ENCODE data around the gene GPS1.
A peak's percentile ranks its signal among the peaks of the same experiment; 100 is the strongest.

Gene GPS1

GRCh38 chr17:82051776-82052637 is at the start of gene GPS1, which contains the start of gene RFNG:
Gene GPS1 (plus strand): TSS chr17:82051898. CDS start chr17:82051932, 34 bp downstream.
Gene RFNG (minus strand): TSS chr17:82051811. CDS start chr17:82051766, 45 bp downstream.
- peak; percentile 81 for DNase-seq

GRCh38 chr17:82003411-82004381 is 48.0 kb upstream of the GPS1 start:
- no peak for DNase-seq

GRCh38 chr17:82004517-82005455 is 46.9 kb upstream of the GPS1 start:
- no peak for DNase-seq

- no peak for DNase-seq
Observed at GRCh38 chr17:82005701-82006348, 45.9 kb upstream of the GPS1 start.

GRCh38 chr17:82006468-82007227 is 45.0 kb upstream of the GPS1 start:
- DNase-seq = no peak

- DNase-seq = no peak
Observed at GRCh38 chr17:82007228-82007494, 44.5 kb upstream of the GPS1 start.

- DNase-seq = no peak
Observed at GRCh38 chr17:82007495-82008257, 44.0 kb upstream of the GPS1 start.

GRCh38 chr17:82008258-82008940 is 43.3 kb upstream of the GPS1 start:
- no peak for DNase-seq

GRCh38 chr17:82008941-82009405 is 42.7 kb upstream of the GPS1 start:
- DNase-seq = no peak

GRCh38 chr17:82009413-82009812 is 42.3 kb upstream of the GPS1 start:
- DNase-seq = no peak

GRCh38 chr17:82010575-82011525 is 40.8 kb upstream of the GPS1 start:
- DNase-seq = no peak

- no peak for DNase-seq
Observed at GRCh38 chr17:82011617-82012187, 40.0 kb upstream of the GPS1 start.

- DNase-seq = no peak
Observed at GRCh38 chr17:82012261-82012639, 39.4 kb upstream of the GPS1 start.

GRCh38 chr17:82012640-82013295 is 38.9 kb upstream of the GPS1 start:
- DNase-seq = no peak

- no peak for DNase-seq
Observed at GRCh38 chr17:82013341-82013740, 38.4 kb upstream of the GPS1 start.

GRCh38 chr17:82013772-82014321 is 37.9 kb upstream of the GPS1 start:
- no peak for DNase-seq

GRCh38 chr17:82014432-82014831 is 37.3 kb upstream of the GPS1 start:
- DNase-seq = no peak
